Measurements from ENCODE around the gene TMPRSS3.

TMPRSS3 gene

GRCh38 chr21:42370894-42371654 is 24.8 kb downstream of the TMPRSS3 start:
- no peak for DNase-seq (ENCODE audit: low read depth)

DNA sequence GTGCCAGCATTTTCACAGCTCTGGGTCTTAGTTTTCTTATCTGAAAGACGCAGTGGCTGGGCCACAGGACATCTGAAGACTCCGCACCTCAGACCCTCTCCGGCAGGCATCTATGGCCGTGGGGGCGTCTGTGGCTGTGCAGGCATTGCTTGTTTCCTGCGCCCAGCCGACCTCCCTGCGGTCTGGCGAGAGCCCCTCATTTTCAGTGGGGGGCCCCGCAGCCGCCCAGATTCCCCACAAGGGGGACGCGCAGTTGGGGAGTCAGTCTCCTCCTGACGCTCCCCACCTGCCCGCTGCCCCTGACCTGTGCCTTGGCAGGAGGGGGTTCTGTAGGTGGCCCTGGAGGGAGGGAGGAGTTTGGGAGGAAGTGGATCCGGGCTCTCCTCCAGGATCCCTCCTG is 26.0 kb downstream of the TMPRSS3 start:
- no peak for DNase-seq (ENCODE audit: low read depth)

GRCh38 chr21:42367367-42368165 is 28.3 kb downstream of the TMPRSS3 start:
- DNase-seq (ENCODE audit: low read depth): no peak

DNA sequence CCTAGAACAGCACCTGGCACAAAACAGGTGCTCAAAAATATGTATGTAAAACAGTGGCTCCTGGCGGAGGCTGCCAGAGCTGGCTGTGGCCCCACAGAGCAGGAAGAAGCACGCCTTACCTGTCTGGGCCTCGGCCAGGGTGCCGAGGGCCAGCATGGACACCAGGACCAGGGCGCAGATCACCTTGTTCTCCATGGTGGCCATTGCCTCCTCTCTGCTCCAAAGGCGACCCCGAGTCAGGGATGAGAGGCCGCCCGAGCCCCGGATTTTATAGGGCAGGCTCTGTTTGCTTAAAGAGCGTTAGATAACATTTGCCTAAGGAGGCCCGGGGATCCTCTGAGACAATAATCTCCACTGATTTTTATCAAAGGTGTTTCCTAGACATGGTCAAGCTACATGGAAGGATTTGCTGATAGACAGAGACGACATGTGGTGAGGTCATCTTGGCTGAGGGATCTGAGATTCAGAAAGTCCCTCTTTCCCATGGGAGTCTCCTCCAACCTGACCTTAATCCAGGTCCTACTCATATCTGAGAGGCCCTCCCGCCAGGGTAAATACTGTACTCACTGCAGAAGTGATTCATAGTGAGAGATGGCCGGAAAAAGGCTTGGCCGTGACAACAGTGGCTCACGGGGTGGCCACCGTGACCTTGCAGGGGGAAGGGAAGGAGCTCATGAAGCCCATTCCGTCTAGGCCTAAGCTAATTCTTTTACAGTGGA is 29.4 kb downstream of the TMPRSS3 start, which contains the start of gene TFF1:
TSS of gene TFF1 (minus strand) at position 244 of the 719 bp plus-strand sequence. CDS start at position 204, 40 bp downstream.
- DNase-seq (ENCODE audit: low read depth): no peak

DNA sequence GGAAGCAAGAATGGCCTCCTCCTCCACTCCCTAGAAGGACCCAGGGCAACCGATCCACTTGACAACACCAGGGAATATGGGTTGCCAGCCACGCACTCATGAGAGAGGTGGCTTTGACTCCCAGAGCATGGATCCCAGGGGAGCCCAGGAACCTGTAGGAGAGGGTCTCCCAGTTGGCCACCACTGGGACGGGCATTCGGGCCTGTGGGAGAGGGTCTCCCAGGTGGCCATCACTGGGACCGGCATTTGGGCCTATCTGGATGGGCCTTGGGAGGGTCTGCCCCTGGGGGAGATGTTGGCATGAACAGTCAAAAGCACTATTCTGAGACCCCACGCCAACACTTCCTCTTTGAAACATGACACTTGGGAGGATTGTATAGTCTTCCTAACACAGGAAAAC is 30.1 kb downstream of the TMPRSS3 start:
- DNase-seq (ENCODE audit: low read depth): no peak

- DNase-seq (ENCODE audit: low read depth): no peak
These were observed 31.5 kb downstream of the TMPRSS3 start for GRCh38 chr21:42364304-42364865.

DNA sequence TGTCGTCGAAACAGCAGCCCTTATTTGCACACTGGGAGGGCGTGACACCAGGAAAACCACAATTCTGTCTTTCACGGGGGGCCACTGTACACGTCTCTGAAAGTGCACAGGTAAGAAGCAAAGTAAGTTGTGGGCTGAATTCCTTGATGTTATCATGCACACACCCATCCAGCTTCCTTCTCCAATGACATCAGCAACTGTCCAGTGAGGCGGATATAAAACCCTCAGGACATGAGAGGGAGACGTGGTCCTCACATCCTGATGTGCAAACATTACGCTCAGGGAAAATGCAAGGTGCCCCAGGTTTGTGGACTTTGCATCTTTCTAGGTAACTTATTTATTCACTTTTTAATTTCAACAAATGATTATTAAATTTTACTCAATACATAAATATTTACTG is 32.5 kb downstream of the TMPRSS3 start:
- DNase-seq (ENCODE audit: low read depth): no peak

- DNase-seq (ENCODE audit: low read depth): no peak
These were observed 33.2 kb downstream of the TMPRSS3 start for GRCh38 chr21:42362700-42363099.

DNA sequence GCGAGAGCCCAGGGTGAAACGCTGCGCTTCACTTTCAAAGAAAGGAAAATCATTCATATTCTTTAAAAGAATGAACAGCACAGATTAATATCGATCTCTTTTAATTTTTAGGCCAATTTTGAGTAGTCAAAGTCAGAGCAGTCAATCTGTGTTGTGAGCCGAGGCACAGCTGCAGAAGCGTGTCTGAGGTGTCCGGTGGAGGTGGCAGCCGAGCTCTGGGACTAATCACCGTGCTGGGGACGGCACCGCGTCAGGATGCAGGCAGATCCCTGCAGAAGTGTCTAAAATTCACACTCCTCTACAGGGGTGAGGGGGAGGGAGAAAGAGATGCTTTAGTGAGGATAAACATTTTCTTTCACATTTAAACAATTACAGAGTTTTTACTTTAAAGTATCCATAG is 33.7 kb downstream of the TMPRSS3 start:
- no peak for DNase-seq (ENCODE audit: low read depth)

DNA sequence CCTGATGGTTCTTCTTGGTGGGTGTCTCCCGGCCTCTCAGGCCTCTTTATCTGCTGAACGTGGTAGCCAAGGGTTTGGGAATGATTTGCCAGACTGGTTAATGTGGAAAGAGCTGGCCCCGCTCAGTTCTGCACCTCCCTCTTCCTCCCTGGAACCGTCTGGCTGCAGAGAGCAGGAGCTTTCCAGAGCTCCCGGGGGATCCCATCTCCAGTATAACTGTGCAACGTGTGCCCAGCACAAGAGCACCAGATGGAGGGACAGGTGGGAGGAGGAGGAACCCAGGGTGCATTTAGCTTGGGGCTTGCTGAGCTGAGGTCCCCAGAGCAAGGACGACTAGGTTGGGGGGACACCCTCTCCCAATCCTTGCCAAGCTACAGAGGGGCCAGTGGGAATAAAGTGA is 34.6 kb downstream of the TMPRSS3 start:
- no peak for DNase-seq (ENCODE audit: low read depth)

- no peak for DNase-seq (ENCODE audit: low read depth)
These were observed 35.5 kb downstream of the TMPRSS3 start for GRCh38 chr21:42360317-42360716.

DNA sequence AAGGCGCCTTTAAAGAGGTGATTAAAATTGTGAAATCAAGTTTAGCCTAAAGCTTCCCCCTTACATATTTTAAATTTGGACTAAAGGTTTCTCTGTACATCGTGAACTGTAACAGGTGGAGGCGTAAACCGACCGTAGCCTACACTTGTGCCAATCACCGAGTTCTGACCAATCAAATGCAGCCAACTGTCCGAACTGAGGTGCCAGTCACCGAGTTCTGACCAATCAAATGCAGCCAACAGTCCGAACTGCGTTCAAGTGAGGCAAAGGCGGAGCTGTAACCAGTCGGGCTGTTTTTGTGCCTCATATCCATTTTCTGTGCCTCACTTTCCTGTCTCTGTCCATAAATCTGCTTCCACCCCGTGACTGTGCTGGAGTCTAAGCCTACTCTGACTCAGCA is 36.9 kb downstream of the TMPRSS3 start:
- no peak for DNase-seq (ENCODE audit: low read depth)

- DNase-seq (ENCODE audit: low read depth): no peak
These were observed 37.6 kb downstream of the TMPRSS3 start for GRCh38 chr21:42358261-42358660.

DNA sequence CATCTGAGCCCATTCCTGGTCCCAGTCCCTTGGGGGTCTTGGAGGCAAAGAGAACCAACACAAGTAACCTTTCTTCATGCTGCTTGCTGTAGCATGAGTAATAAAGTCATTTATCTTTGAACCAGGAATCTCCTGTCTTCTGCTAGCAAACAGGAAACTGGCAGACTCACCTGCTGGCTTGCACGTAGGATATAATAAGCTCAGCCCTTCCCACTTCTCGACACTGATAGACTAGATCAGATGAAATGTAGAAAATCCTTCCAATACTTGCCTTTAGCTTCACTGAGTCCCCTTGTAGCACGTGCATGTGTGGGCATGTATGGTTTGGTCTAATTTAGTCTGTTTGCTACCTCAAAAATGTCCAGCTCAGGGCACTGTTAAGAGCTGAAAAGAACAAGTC is 38.5 kb downstream of the TMPRSS3 start:
- no peak for DNase-seq (ENCODE audit: low read depth)

- DNase-seq (ENCODE audit: low read depth): no peak
These were observed 39.2 kb downstream of the TMPRSS3 start for GRCh38 chr21:42356650-42357049.

- DNase-seq (ENCODE audit: low read depth): no peak
These were observed 39.8 kb downstream of the TMPRSS3 start for GRCh38 chr21:42356046-42356445.

DNA sequence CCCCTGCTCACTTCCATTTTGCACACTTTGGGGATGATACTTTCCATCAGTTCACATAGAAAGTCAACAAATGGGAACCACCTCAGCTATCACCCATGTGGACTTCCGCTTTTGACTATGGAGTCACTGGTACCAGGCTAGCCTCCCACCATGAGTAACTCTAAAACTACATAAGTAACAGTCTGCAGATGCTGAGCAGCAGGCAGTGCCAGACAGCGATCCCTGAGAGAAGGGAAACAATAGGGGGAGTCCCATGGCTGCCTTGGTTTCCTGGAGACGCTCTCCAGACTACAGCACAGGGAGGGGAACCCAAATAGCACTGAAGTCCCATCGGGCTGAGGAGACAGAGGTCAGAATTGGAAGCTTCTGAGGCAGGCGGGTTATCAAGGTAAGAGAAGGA is 42.2 kb downstream of the TMPRSS3 start:
- no peak for DNase-seq (ENCODE audit: low read depth)

GRCh38 chr21:42352441-42353095 is 43.3 kb downstream of the TMPRSS3 start:
- no peak for DNase-seq (ENCODE audit: low read depth)

DNA sequence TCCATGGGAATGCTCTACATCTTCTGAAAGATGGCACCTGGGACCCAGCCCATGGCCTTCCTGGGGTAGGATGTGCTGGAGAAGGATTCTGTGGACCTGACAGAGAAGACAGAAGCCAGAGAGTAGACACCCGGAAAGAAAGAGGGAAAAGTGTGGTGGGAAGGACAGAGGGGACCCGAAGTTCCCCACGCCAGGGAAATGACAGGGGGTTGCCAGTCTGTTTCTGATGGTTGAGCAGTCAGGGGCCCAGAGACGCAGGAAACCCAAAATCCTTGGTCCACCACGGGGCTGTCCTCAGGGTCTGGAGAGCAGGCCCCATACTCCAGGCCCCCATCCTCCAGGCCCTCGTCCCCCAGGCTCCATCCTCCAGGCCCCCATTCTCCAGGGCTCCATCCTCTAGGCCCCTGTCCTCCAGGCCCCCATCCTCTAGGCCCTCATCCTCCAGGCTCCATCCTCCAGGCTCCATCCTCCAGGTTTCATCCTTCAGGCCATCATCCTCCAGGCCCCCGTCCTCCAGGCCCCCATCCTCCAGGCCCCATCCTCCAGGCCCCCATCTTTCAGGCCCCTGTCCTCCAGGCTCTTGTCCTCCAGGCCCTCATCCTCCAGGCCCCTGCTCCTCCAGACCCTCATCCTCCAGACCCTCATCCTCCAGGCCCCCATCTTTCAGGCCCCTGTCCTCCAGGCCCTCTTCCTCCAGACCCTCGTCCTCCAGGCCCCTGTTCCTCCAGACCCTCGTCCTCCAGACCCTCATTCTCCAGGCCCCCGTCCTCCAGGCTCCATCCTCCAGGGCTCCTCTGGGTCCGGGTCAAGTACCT is 44.0 kb downstream of the TMPRSS3 start:
- no peak for DNase-seq (ENCODE audit: low read depth)

GRCh38 chr21:42350927-42351426 is 44.9 kb downstream of the TMPRSS3 start, which contains the start of gene TFF2:
TFF2 (minus strand) TSS chr21:42350994; CDS start chr21:42350957, 37 bp downstream.
- DNase-seq (ENCODE audit: low read depth): no peak
